Activated CD8-positive, alpha-beta T cell treated with anti-CD3 and anti-CD28 coated beads, Interleukin-2, amount 10 ng/mL, durations not matched to agents 7 days and 5 days (primary cell): Measurements from ENCODE around the gene BAHD1. TPM values are rescaled to one million over a fixed set of nuclear protein-coding genes. Genes with fewer than 3 reads are reported as not detected.

Source experiments
- ATAC-seq: fragments of 150-1000 bp; cut with Tn5 transposase; one replicate; pipeline ENCODE4 v1.10.0; 2021; ENCODE audit warnings: moderate library complexity
- CTCF ChIA-PET: fragments of 350-600 bp; sonication (Branson Sonifier 250); formaldehyde crosslinking; loops from one replicate; lab custom pipeline; 2021; ENCODE audit warnings: antibody characterized with exemption; lab: Charles Lee
- POLR2A ChIA-PET: fragments of 350-600 bp; sonication (Branson Sonifier 250); formaldehyde crosslinking; loops from one replicate; lab custom pipeline; 2021; ENCODE audit warnings: antibody characterized with exemption; lab: Charles Lee
- DNase-seq: peaks from one replicate; pipeline ENCODE4 v3.0.0-alpha.2; 2020
- H3K27ac Mint-ChIP-seq: one replicate; pipeline ENCODE4 v1.8.0; 2021; ENCODE audit warnings: mild to moderate bottlenecking, mixed read lengths
- H3K27me3 Mint-ChIP-seq: one replicate; pipeline ENCODE4 v1.8.0; 2021; ENCODE audit warnings: low read depth, mixed read lengths
- H3K36me3 Mint-ChIP-seq: one replicate; pipeline ENCODE4 v1.8.0; 2021; ENCODE audit warnings: low read depth, mixed read lengths
- H3K4me1 Mint-ChIP-seq: one replicate; pipeline ENCODE4 v1.8.0; 2021; ENCODE audit warnings: low read depth, mixed read lengths
- H3K4me3 Mint-ChIP-seq: one replicate; pipeline ENCODE4 v1.8.0; 2021; ENCODE audit warnings: mild to moderate bottlenecking, mixed read lengths
- H3K9me3 Mint-ChIP-seq: one replicate; pipeline ENCODE4 v1.8.0; 2022; ENCODE audit warnings: mixed read lengths; ENCODE audit not compliant: insufficient read depth
- total RNA-seq, 2 experiments: library from RNA; stranded (reverse); gene quantifications; one replicate each; pipeline ENCODE4 v1.2.3, GENCODE V29; 2021

BAHD1 gene
- total RNA-seq, 2 experiments from 2014 or later = 25.7 to 26.3 TPM

GRCh38 chr15:40508216-40508615 lies 67.5 kb downstream of the BAHD1 start:
- POLR2A ChIA-PET = no interaction called here
- DNase-seq = no peak
- Mint-ChIP-seq H3K27ac (no peak overlapping the region), H3K9me3 (no peaks in the 10 kb centered on the region), H3K36me3 (no peaks in the 10 kb centered on the region), H3K4me3 (no peak overlapping the region), H3K27me3 (peaks cover 56% of the 10 kb centered on the region), H3K4me1 (peaks cover 26% of the 10 kb centered on the region)
- CTCF ChIA-PET = interaction anchor here (1.2 to 3.0 kb wide), 6 partner anchors 9 to 86 kb away, joined by 3 to 15 read pairs (median 8); partner anchors contain the start of gene BAHD1
- no peak for ATAC-seq

DNA sequence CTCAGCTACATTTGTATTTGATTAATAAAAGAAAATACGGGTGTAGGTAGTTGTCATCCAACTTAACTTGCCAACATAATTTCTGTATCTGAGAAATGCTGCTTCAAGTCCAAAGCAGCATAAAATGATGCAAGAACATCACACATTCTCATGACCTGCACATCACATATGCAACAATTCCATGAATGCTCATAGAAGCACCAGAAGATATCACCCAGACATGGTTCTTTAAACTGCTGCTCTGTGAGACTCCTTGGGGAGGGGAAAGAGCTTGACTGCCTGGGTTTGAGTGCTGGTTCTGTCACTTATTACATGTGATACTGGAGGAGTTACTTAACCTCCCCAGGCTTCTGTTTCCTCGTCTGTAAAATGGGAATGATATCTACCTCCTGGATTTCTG lies 69.4 kb downstream of the BAHD1 start:
- ChIA-PET CTCF (interaction anchor here (1.2 to 1.4 kb wide), 2 partner anchors 10 to 67 kb away, joined by 3 to 8 read pairs; no protein-coding TSS in a partner anchor), POLR2A (interaction anchor here (1.0 kb wide), 1 partner anchor 40 kb away, joined by 3 read pairs; the partner anchor contains the start of gene CHST14)
- ATAC-seq (no peak), DNase-seq (no peak)
- H3K9me3 Mint-ChIP-seq = no peaks in the 10 kb centered on the region
- H3K4me1 Mint-ChIP-seq = peaks cover 26% of the 10 kb centered on the region
- no peaks in the 10 kb centered on the region for H3K36me3 Mint-ChIP-seq
- no peak overlapping the region for H3K27ac Mint-ChIP-seq
- H3K4me3 Mint-ChIP-seq = no peak overlapping the region
- peaks cover 64% of the 10 kb centered on the region for H3K27me3 Mint-ChIP-seq

GRCh38 chr15:40511093-40511471 lies 70.3 kb downstream of the BAHD1 start:
- H3K4me1 Mint-ChIP-seq = peaks cover 26% of the 10 kb centered on the region
- no peak overlapping the region for H3K27ac Mint-ChIP-seq
- H3K4me3 Mint-ChIP-seq = peak overlapping the region; percentile 65
- no peaks in the 10 kb centered on the region for H3K36me3 Mint-ChIP-seq
- ATAC-seq (peak; percentile 51), DNase-seq (peak; percentile 52)
- CTCF ChIA-PET = no interaction called here
- POLR2A ChIA-PET = no interaction called here
- H3K9me3 Mint-ChIP-seq = no peaks in the 10 kb centered on the region
- H3K27me3 Mint-ChIP-seq = peaks cover 68% of the 10 kb centered on the region

- no peaks in the 10 kb centered on the region for H3K36me3 Mint-ChIP-seq
- peak overlapping the region; percentile 65 for H3K4me3 Mint-ChIP-seq
- peaks cover 24% of the 10 kb centered on the region for H3K4me1 Mint-ChIP-seq
- ATAC-seq = peak; percentile 62
- peaks cover 64% of the 10 kb centered on the region for H3K27me3 Mint-ChIP-seq
- POLR2A ChIA-PET = interaction anchor here (1.0 kb wide), 1 partner anchor 14 kb away, joined by 3 read pairs; no protein-coding TSS in a partner anchor
- CTCF ChIA-PET = no interaction called here
- no peak overlapping the region for H3K27ac Mint-ChIP-seq
- no peaks in the 10 kb centered on the region for H3K9me3 Mint-ChIP-seq
- no peak for DNase-seq
Observed at GRCh38 chr15:40511472-40512133, 70.8 kb downstream of the BAHD1 start.

DNA sequence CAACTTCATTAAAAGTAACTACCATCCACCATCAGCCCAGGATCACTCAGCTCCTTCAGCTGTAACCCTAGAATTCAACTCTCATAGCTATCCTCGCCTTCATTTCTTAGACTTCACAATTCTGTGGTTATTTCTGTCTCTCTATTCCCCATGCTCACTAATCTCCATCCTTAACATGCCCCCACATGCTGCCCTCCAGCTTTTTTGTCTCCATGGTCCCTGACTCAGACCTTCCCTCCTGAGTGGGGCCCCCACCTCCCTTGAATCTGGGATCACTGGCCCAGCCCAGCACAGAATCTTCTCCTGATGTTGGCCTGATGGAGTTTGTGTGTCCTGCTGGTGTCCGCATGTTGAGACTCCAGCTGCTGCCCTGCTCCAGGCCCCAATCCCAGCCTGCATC lies 71.7 kb downstream of the BAHD1 start:
- ATAC-seq (no peak), DNase-seq (no peak)
- ChIA-PET CTCF (no interaction called here), POLR2A (interaction anchor here (1.0 kb wide), 1 partner anchor 15 kb away, joined by 3 read pairs; no protein-coding TSS in a partner anchor)
- Mint-ChIP-seq H3K27me3 (peaks cover 60% of the 10 kb centered on the region), H3K36me3 (no peaks in the 10 kb centered on the region), H3K27ac (no peak overlapping the region), H3K4me1 (peaks cover 17% of the 10 kb centered on the region), H3K4me3 (peak overlapping the region; percentile 3), H3K9me3 (no peaks in the 10 kb centered on the region)

DNA sequence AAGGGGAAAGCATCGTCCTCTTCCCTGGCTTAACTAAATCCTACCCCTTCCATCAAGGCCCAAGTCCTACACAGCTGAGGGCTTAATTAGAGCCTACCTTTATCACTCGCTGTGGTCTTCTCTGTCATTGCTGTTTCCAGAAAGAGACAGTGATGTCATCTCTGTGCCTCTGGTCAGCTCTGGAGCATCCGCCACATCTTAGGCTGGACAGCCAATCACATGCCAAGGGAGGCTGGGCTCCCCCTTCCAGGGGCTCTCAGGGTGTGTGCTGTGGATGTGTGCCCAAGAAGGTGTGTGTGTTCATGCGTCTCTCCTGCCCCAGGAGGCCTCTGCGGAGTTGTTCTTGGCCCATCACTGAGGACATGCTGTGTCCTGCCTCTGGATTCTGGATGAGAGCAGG lies 72.9 kb downstream of the BAHD1 start:
- H3K9me3 Mint-ChIP-seq = no peaks in the 10 kb centered on the region
- peaks cover 51% of the 10 kb centered on the region for H3K27me3 Mint-ChIP-seq
- POLR2A ChIA-PET = no interaction called here

DNA sequence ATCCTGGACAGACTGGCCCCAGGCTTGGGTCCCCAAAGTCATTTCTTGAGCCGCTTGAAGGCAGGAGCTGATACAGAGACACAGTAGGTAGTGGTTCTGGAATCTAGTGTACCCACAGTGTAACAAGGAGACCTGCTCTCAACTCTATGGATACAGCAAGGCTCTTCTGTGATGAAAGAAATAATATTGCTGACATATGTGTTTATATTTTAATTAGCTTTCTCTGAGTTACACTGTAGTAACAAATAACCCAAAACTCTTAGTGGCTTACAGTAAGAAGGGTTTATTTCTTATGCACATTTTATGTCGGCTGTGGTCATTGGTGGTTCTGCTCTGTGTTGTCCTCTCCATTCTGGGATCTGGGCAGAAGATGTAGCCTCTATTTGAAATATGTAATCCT lies 75.6 kb downstream of the BAHD1 start:
- peaks cover 36% of the 10 kb centered on the region for H3K27me3 Mint-ChIP-seq
- no peaks in the 10 kb centered on the region for H3K9me3 Mint-ChIP-seq
- ATAC-seq = no peak
- peaks cover 11% of the 10 kb centered on the region for H3K4me1 Mint-ChIP-seq
- ChIA-PET POLR2A (no interaction called here), CTCF (no interaction called here)
- no peaks in the 10 kb centered on the region for H3K36me3 Mint-ChIP-seq
- no peak overlapping the region for H3K4me3 Mint-ChIP-seq
- H3K27ac Mint-ChIP-seq = no peak overlapping the region
- no peak for DNase-seq

More for the DNA sequence above, 72.9 kb downstream of the BAHD1 start:
- Mint-ChIP-seq H3K36me3 (no peaks in the 10 kb centered on the region), H3K27ac (no peak overlapping the region), H3K4me3 (no peak overlapping the region), H3K4me1 (peaks cover 16% of the 10 kb centered on the region)
- CTCF ChIA-PET = interaction anchor here (0.6 kb wide), 1 partner anchor 71 kb away, joined by 3 read pairs; no protein-coding TSS in a partner anchor
- no peak for DNase-seq
- ATAC-seq = no peak

Other genes starting within 250 kb of the BAHD1 start
- 1 to 10 TPM; 1.2 to 1.4 TPM for gene PAK6, start 201.9 kb upstream of the BAHD1 start, total RNA-seq
- gene ANKRD63, start 157.9 kb upstream of the BAHD1 start, total RNA-seq = under 1 TPM in 1 of 2 experiments, not detected in 1; 0.37 TPM
- gene PLCB2, start 133.0 kb upstream of the BAHD1 start, total RNA-seq = 100 to 1,000 TPM; 133 to 160 TPM
- gene INAFM2, start 117.3 kb upstream of the BAHD1 start, total RNA-seq = 1 to 10 TPM; 8.7 to 9.4 TPM
- gene CCDC9B, start 100.0 kb upstream of the BAHD1 start, total RNA-seq = under 1 TPM; 0.76 to 0.84 TPM
- not detected for gene PHGR1, start 89.9 kb upstream of the BAHD1 start, total RNA-seq
- gene DISP2, start 82.7 kb upstream of the BAHD1 start, total RNA-seq = 1 to 10 TPM in 1 of 2 experiments, under 1 TPM in 1; 0.82 to 2.6 TPM
- 10 to 100 TPM; 71.1 to 74.1 TPM for gene KNSTRN, start 58.2 kb upstream of the BAHD1 start, total RNA-seq
- 10 to 100 TPM; 77.7 to 79.9 TPM for gene IVD, start 35.2 kb upstream of the BAHD1 start, total RNA-seq
- 10 to 100 TPM; 12.1 to 12.6 TPM for gene CHST14, start 30.0 kb downstream of the BAHD1 start, total RNA-seq
- gene CCDC32, start 124.1 kb downstream of the BAHD1 start, total RNA-seq = 10 to 100 TPM; 24.7 to 27.0 TPM
- 10 to 100 TPM; 14.1 to 15.6 TPM for gene RPUSD2, start 128.3 kb downstream of the BAHD1 start, total RNA-seq
- gene KNL1, start 153.3 kb downstream of the BAHD1 start, total RNA-seq = 10 to 100 TPM; 61.4 to 65.4 TPM